VCaP (cell line): ENCODE data around the gene SCAMP3.
"Not testable (repeated sequence)": the region's sequence is repeated elsewhere in the genome, so short reads cannot be mapped to it uniquely, and the experiment has no call there.

ENCODE experiments used
- H3K27ac ChIP-seq: fragments of 450-650 bp; 2 replicates; pipeline ENCODE4 v1.5.1; 2017
- CTCF ChIP-seq: fragments of 450-650 bp; conservative IDR thresholded peaks from 2 replicates; pipeline ENCODE4 v1.5.1; 2017; ENCODE audit warnings: mild to moderate bottlenecking, moderate library complexity

SCAMP3 gene

GRCh38 chr1:155294520-155295182 lies 32.5 kb upstream of the SCAMP3 start:
- H3K27ac ChIP-seq, result no peak overlapping the region
- TF ChIP-seq CTCF, result no peak

- H3K27ac ChIP-seq, result no peak overlapping the region
- TF ChIP-seq CTCF, result no peak
Measured at GRCh38 chr1:155293086-155293749, 31.1 kb upstream of the SCAMP3 start.

GRCh38 chr1:155291006-155291405 lies 28.8 kb upstream of the SCAMP3 start:
- H3K27ac ChIP-seq, result not testable (repeated sequence)

- H3K27ac ChIP-seq, result no peak overlapping the region
- TF ChIP-seq CTCF, result no peak
Measured at GRCh38 chr1:155287987-155288543, 25.9 kb upstream of the SCAMP3 start.

GRCh38 chr1:155286544-155286943 lies 24.4 kb upstream of the SCAMP3 start:
- TF ChIP-seq CTCF, result no peak
- H3K27ac ChIP-seq, result no peak overlapping the region

GRCh38 chr1:155285631-155286044 lies 23.5 kb upstream of the SCAMP3 start:
- no peak overlapping the region for H3K27ac ChIP-seq

GRCh38 chr1:155285063-155285462 lies 22.9 kb upstream of the SCAMP3 start:
- no peak overlapping the region for H3K27ac ChIP-seq
- TF ChIP-seq CTCF, result no peak

More at GRCh38 chr1:155285631-155286044, 23.5 kb upstream of the SCAMP3 start:
- TF ChIP-seq CTCF, result no peak

- H3K27ac ChIP-seq, result no peak overlapping the region
- no peak for TF ChIP-seq CTCF
Measured at GRCh38 chr1:155284476-155284875, 22.3 kb upstream of the SCAMP3 start.
